Right ventricle myocardium superior (tissue), 1 donor: ENCODE data around the gene P2RX6. TPM values are rescaled to one million over a fixed set of nuclear protein-coding genes. Genes with fewer than 3 reads are reported as not detected.
"Not testable (repeated sequence)": the region's sequence is repeated elsewhere in the genome, so short reads cannot be mapped to it uniquely, and the experiment has no call there.

Experiments used
- ATAC-seq: fragments of 200-7000 bp; cut with Tn5 transposase; one replicate; pipeline ENCODE4 v1.9.1; 2020; ENCODE audit warnings: mild to moderate bottlenecking; ENCODE audit not compliant: poor library complexity
- DNase-seq: peaks from one replicate; pipeline ENCODE4 v3.0.0-alpha.2; 2020
- intact Hi-C: fragments of 100-400 bp; cut with DNase I; formaldehyde crosslinking; loops from one replicate; pipeline ENCODE4 v1.11.2; 2022
- total RNA-seq: library from RNA; stranded (reverse); fragmentation: NEBNext Ultra II Directional; extraction: Animal tissue kit (Norgen Biotek cat#: 25700); gene quantifications from one replicate; pipeline ENCODE4 v1.2.1, GENCODE V29; 2021
- donor health status: DM: no; HTN: yes; CAD: no; lungs with severe emphysema.

P2RX6 gene
- total RNA-seq, 1 donor from 2014 or later = 3.9 TPM

DNA sequence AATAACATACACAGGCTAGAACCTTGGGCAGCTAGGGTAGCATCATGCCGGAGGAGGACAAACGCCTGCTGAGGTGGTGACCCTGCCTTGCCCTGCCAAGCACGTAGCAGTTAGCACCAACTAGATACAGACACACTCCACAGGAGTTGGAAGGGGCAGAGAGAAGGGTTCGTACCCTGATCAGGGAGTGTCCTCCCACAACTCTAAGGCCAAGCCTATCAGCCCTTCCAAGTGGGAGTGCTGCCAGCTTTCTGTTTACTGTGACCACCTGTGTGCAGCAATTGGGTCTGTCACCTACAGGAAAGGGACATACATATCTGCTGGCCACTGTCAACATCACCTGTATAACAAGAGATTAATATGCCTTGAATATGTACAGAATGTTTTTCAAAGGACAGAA, 11.2 kb upstream of the P2RX6 start:
- intact Hi-C loops = no loop called here
- DNase-seq = no peak

DNA sequence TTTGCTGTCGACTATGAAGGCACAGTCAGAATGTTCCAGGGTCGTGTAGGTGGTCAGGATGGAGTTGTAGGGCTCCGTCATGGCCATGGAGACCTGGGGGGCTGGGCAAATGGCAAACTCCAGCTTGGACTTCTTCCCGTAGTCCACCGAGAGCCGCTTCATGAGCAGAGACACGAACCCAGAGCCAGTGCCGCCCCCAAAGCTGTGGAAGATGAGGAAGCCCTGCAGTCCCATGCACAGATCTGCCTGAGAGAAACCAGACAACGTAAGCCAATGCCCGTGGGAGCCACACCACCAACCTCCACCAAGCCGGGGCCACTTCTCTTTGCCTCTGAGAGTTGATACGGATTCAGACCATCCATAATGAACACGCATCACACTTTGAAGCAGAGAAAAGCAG, 5.8 kb upstream of the P2RX6 start:
- ATAC-seq, DNase-seq, intact Hi-C loops: not testable (repeated sequence)

More for the DNA sequence above, 11.2 kb upstream of the P2RX6 start:
- no peak for ATAC-seq

DNA sequence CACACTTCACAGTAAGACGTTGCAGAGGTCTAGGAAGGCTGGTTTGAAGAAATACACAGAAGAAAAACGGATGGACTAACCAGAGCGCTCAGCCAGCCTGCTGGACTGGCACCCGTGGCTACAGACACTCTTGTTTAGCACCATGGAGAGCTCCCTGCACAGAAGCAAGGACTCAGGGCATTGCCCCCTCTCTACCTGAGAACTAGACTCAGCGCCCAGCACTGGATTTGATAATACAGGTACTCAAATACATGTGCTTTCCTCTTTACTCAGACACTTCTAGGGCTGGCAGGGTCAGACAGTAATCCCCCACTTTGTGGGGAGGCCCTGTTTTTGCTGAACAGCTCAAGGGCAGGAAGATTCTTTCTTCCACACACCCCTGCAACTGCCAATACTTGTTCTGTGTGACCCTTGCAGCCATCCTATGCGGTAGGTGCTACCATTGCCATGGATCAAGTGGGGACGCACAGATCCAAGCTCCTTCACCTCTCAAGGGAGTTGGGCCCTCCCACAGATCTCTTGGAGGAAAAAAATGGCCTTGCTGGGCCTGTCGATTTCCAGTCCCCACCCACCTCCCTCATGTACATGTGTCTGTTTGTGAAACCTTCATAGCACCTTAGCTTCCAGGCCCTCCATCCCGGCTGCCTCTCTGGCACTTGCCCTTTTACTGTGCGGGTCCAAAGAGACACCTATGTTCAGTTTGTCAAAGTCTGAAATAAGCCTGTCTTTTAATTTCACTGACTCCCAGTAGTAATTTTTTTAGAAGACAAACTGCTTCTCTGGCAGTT, 5.1 kb upstream of the P2RX6 start:
- ATAC-seq (no peak), DNase-seq (no peak)
- intact Hi-C loops = no loop called here

DNA sequence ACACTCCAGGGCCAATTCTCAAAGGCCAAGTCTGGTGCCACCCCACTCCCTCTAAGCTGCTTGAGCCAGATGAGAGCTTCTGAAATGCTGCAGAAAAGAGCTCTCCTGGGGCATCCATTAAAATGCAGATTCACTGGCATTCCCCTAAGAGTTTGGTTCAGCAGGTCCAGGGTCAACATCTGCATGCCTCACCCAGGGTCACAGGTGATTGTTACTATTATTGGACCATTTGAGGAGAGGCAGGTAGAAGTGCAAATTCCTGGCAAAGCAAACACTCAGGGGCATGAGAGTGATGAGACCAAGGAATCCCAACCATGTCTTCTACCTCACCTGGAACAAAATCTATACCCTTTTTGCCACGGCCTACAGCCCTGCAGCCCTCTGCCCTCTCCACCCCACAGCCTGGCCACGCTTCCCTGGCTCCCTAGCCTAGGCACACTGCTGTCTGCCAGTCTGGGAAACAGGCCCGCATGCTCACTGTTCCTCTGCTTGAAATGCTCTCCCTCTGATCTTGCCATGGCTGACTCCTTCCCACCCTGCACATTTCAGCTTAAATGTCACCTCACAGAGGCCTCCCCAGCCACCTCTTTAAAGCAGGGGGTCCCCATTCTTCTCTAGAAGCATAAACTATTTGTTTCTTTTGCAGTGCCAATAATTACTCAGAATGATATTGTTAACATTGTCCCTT, 4.4 kb upstream of the P2RX6 start:
- intact Hi-C loops = no loop called here
- DNase-seq (no peak), ATAC-seq (no peak)

DNA sequence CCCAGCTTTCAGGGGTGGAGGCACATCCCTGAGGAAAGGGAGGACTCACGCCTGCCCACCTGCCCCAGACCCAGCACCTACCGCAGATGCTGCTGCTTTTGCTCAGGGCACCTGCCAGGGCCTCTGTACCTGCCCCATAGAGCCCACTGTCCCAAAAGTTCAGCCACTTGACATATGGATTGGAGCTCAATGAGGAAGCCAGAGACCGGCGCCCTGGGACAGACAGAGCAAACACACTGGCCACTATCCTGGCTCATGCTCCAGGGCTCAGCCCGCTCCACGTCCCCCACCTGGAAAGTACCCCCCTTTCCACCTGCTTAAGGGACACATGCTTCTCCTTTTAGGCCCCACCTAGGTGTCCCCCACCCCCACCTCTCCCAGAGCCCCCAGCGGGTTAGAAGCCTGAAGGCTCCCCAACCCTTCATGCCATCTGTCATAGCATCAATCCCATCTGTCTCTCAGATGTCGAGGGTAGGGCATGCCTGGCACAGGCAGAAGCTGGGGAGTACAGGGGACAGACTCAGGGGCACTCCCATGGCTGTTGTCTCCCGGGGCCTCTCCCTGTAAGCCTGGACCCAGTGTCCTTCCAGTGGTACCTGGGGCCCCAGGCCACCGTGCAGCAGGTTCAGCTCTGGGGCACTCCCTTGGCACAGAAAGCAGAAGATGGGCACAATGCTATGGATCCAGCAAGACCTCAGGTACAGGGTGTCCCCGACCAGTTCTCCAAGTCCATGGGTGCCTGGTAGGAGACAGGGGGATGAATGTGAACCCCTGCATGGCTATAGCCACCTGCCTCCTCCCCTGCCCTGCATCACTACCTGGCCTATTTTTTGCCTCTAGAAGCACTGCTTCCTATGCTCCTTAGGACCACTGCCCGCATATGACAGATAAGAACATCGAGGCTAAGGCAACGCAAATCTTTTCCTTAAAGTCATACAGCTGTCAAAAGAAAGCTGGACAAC, 2.2 kb upstream of the P2RX6 start:
- intact Hi-C loops = no loop called here
- ATAC-seq (no peak), DNase-seq (no peak)

DNA sequence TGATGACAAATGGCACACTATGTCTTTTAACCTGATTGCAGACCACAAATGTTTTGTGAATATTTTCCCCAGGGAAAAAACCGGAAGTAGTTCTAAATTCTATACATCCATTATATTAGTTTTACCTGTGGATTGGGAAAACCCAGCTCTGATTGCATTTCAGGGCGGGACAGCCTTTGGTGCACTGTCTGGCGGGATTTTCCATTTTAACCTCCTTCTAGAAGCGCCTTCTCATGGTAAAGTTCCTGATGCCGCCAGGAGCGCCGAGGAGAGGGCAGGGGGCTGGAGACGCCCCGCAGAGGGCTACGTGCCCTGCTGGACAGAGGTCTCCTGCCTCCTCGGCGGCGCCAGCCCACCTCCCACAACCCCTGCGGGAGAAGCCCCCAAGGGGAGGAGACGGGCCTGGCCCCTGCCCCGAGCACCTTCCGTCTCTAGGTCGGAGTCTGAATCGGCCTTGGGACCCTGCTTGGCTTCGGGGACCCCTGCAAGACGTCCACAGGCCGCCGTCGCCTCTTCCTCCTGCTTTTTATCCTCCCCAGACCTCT, 1.2 kb upstream of the P2RX6 start:
- no peak for DNase-seq
- ATAC-seq = no peak
- intact Hi-C loops = no loop called here

- DNase-seq (peak; percentile 95), ATAC-seq (peak; percentile 97)
- intact Hi-C loops = no loop called here
These were observed 701 bp upstream of the P2RX6 start for GRCh38 chr22:21014202-21014725.

GRCh38 chr22:21015466-21016006, 571 bp downstream of the P2RX6 start:
- ATAC-seq = no peak
- intact Hi-C loops = no loop called here
- no peak for DNase-seq

- intact Hi-C loops = no loop called here
- DNase-seq (no peak), ATAC-seq (no peak)
These were observed 1.9 kb downstream of the P2RX6 start for GRCh38 chr22:21016644-21017420.

DNA sequence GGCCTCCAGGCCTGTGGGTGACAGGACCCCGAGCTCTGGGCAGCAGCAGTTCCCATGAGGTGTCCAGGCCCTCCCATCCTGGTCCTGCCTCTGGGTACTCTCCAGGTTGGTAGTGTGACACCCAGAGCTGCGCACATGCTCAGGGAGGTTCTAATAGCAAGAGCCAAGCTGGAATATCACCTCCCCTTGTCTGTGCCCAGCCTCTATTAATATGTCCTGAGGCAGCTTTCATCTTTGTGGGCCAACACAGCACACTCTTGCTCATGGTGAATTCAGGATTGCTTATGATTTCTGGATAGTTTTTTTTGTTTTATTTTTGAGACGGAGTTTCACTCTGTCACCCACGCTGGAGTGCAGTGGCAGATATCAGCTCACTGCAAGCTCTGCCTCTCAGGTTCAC, 3.3 kb downstream of the P2RX6 start:
- intact Hi-C loops = no loop called here
- DNase-seq (no peak), ATAC-seq (no peak)

DNA sequence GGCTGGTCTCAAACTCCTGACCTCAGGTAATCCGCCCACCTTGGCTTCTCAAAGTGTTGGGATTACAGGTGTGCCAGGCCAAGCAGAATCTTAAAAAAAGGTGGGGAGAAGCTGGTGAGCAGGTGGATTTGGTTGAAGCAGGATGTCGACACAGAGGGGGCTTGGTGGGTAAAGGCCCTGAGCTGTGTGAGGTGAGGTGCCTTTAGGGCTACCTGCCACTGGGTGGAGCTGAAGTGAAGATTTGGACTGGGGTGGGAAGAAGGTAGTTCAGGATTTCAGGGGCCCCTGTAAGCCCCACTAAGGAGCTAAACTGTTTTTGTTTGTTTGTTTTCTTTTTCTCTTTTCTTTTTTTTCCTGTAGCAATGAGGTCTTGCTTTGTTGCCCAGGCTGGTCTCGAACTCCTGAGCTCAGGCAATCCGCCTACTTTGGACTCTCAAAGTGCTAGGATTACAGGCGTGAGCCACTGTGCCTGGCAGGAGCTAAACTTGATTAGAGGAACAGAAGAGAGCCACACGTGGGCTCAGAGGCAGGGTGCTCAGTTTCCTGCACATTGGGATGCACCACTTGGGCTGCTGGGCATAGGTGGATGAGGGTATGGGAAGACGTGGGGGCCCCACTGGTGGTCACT, 6.0 kb downstream of the P2RX6 start:
- no peak for DNase-seq
- no peak for ATAC-seq
- intact Hi-C loops = no loop called here

GRCh38 chr22:21022507-21022906, 7.5 kb downstream of the P2RX6 start:
- ATAC-seq (no peak), DNase-seq (no peak)
- intact Hi-C loops = no loop called here

GRCh38 chr22:21022955-21023614, 8.1 kb downstream of the P2RX6 start:
- DNase-seq = no peak
- intact Hi-C loops = no loop called here
- no peak for ATAC-seq

DNA sequence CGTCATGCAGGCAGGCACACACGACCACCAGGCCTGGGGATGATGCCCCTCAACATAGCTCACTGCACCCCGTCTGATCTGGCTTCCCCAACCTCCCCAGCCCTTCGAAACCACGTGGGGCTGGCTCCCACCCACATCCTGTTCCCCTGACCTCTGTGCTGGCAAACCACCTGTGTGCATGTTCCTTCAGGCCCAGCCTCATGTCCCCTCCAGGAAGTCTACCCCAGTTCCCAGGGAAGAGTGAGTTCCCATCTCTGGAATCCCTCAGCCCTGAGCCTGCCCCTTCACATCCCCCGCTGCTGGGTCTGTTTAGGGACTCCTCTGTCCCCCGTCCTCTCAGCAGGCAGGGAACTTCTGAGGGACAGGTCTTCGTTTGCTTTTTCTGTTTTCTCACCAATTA, 10.3 kb downstream of the P2RX6 start:
- DNase-seq (no peak), ATAC-seq (no peak)
- intact Hi-C loops = no loop called here

GRCh38 chr22:21025763-21026755, 11.1 kb downstream of the P2RX6 start:
- ATAC-seq (no peak), DNase-seq (no peak)
- intact Hi-C loops = no loop called here
